HL-60/S4 (cell line): ENCODE data around the gene TET2.

Experiments used
- in situ Hi-C: fragments of 300-500 bp; cut with MboI; formaldehyde crosslinking; loops from 2 replicates; pipeline ENCODE4 v1.14.3; 2022; ENCODE audit warnings: low sequenced_read_pairs

TET2 gene

DNA sequence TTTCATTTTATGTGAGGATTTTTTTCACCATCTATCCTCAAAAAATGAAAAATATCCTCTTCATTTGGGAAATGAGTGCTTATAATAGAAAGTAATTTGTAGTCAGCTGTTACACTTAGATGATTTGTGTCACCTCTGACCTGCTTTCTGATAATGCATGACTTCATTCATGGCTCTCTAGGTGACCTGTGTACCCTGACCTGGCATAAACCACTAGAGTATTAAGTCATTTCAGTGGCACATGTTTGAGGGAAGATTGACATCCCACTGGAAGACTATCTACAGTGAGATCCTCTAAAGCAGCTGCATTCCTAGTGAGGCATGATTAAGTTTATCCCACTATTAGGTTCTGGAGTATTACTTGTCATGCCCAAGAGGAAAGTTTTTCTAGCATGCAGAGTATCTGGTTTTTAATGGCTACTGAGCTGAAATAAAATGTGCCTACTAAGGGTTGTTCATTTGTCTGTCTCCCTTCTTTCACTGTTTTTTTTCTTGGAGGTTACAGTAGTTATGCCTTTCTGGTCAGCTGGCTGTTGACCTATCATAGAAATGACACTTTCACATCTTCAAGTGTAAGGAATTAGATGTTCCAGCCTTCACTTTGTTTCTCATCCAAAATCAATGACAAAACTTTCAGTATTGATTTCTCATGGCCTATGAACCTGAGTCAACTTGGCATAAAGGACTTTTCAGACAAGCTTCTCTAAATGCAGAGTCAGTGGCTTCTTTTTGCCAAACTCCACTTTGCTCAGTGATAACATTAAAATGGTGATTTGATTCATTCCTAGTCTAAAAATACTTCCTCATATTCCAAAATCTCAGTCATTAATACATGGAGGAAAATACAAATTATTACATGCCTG, 33.1 kb downstream of the TET2 start:
- in situ Hi-C loops = no loop called here

GRCh38 chr4:105181259-105181658, 34.6 kb downstream of the TET2 start:
- in situ Hi-C loops = no loop called here

DNA sequence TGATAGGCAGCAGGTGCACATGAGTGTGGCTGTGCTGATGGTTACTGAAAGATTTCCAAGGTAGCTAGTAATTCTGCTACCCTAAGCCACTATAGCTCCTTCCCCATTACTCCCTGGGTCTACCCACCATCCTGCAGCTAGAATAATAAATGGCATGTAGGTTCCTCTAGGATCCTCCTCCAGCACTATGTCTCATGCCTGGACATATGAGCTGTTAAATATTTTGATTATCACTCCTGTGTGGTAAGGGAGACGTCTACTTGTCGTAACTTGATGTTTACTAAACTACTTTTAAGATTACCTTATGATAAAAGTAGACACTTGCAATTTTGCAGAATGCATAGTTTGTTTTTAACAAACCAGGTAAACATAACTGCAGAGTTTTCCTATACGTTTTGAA, 35.5 kb downstream of the TET2 start:
- in situ Hi-C loops = no loop called here

DNA sequence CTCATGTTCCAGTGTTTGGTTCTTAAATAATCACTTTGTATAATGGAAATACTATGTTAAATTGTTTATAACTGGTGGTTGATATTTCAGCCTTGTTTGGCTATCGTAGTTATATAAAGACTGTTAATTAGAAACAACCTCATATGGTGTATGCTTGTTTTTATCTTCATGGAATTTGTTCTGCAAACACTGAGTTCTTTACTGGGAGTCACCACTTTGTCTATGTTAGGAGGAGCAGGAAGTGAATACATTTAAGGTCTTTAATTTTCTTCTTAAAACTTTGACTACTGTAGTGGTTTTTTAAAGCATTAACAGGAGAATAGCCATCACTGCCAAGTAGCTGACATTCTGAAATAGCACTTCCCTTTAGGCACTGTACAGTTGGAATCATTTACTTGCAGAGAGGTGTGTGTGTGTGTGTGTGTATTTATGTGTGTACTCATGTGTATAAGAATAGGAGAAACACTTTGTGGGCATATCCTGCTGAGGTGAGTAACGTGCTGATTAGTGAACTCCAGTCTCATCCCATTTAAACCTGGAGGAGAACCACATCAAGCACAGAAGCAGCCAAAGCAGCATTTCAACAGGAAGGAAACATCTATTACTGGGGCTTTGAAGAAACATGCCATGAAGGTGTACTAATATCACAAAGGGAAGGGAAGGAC, 37.8 kb downstream of the TET2 start:
- in situ Hi-C loops = no loop called here

DNA sequence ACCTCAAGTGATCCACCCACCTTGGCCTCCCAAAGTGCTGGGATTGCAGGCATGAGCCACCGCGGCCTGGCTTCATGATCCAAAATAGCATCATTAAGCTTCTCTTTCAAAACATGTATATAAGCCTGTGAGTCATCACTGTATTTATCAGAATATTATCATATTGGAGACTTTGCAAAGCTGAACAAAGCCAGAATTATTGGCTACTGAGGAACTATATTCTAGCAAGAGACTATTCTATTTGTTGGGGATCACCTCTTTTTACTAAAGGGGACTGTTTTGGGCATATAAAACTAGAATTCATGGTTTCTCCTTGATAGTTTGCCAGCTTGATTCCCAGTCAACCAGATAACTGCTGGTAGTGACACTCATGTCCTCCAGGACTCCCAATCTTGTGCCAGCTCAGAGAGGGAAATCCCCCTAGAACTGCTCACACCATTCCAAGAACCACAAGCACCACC, 40.1 kb downstream of the TET2 start:
- in situ Hi-C loops = no loop called here

DNA sequence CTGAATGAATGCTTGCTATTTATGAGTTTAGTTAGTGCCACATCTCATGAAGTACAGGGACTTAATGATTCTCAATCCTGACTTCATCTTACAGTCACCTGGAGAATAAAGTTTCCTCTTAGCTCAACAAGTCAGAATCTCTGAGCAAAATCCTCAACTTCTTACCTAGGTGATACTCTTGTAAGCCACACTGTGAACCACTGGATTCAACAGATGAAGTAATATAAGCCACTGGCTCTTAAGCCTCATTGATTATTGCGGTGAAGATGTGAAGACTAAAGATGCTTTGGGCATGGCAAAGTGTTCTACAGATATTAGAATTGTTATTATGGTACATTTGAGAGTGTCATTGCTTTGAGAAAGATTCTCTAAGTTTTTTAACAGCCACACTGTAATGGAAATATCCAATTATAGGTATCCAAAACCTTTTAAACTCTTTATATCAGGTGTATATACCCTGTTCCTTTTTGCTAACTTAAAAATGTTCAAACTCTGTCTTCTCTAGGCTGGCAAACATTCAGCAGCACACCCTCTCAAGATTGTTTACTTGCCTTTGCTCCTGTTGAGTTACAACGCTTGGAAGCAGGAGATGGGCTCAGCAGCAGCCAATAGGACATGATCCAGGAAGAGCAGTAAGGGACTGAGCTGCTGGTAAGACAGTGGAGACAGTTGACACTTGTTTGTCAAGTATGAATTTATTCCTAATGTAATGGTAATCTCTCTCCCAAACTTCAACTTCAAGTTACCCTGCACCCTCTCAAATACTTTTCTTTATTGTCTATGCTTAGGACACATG, 43.4 kb downstream of the TET2 start:
- in situ Hi-C loops = no loop called here

DNA sequence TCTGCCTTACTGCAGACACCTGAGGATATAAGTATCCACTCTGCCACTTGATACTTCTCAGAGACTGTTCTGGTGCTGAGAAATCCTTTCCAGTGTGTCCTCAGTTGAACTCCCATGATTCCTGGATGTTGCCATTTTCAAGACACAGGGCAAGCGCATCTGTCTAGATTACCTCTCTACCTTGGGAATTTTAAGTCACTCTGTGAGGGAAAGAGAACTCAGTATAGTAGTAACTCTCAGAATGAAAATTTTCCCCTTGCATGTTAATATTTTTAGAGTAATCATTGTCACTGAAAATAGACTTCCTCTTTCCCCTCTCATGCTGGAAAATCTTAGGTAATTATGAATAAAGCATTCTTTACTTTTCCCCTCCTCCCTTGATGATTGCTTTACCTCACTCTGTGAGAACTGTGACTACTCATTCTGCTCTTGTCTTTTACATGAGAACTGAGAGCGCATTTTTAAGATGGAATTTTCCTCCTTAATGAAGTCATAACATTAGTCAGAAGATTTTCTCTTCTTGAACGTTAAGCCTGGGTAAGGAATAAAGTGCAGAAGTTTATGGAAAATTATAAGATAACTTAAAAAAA, 45.0 kb downstream of the TET2 start:
- in situ Hi-C loops = no loop called here

- in situ Hi-C loops = no loop called here
These were observed 45.8 kb downstream of the TET2 start for GRCh38 chr4:105192474-105192873.

GRCh38 chr4:105192910-105193309, 46.2 kb downstream of the TET2 start:
- in situ Hi-C loops = no loop called here

- in situ Hi-C loops = no loop called here
These were observed 46.9 kb downstream of the TET2 start for GRCh38 chr4:105193536-105193935.

- in situ Hi-C loops = no loop called here
These were observed 47.9 kb downstream of the TET2 start for GRCh38 chr4:105194328-105195231.

DNA sequence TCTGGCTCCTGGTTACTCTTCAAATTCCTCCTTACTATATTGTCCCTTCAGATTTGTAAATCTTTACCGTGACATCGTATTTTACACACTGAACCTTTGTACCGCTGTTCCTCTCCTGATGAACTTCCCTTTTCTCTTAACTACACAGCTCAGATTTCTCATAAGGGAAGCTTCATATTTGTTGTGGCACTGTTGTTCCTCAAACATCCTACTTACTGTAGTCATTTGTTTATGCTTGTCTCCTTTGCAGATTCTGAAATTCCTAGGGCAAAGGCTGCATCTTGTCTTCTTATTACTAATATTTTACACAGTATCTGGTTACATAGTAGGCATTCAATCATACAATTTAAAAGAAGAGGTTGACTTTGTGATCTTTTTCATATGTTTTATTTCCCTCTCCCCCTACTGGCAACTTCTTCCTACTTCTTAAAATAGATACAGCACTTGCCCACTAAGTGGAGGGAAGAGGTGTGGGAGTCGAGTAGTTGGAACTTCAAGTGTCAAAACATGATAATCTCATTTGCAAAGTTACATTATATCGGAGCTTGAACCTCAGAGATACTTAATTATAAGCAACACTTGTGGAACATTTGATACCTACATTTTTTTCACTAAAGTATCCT, 50.0 kb downstream of the TET2 start:
- in situ Hi-C loops = no loop called here

GRCh38 chr4:105197777-105198176, 51.1 kb downstream of the TET2 start:
- in situ Hi-C loops = no loop called here

- in situ Hi-C loops = no loop called here
These were observed 51.9 kb downstream of the TET2 start for GRCh38 chr4:105198541-105198940.

DNA sequence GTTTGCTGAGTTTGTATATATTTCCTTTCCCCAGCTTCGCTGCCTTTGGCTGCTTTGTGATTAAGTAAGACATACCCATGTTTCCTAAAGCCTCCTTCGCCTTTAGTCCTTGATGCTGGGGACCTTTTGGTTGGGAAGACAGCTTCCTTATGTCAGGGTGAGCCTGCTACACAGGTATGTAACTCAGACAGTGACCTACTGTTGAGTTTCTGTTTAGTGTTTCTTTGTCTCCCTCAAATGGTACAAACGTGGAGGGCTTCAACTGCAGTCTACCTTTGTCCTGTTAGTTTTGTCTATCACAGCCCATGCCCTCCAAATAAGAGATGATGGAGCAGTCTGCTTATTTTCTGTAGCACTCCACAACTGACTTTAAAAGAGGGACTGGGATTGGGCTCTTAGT, 59.5 kb downstream of the TET2 start:
- in situ Hi-C loops = no loop called here

GRCh38 chr4:105207386-105207785, 60.7 kb downstream of the TET2 start:
- in situ Hi-C loops = no loop called here

- in situ Hi-C loops = no loop called here
These were observed 61.9 kb downstream of the TET2 start for GRCh38 chr4:105208561-105208960.

- in situ Hi-C loops = no loop called here
These were observed 64.2 kb downstream of the TET2 start for GRCh38 chr4:105210916-105211315.

GRCh38 chr4:105215609-105216313, 69.1 kb downstream of the TET2 start:
- in situ Hi-C loops = no loop called here
